Activated CD4-positive, alpha-beta T cell treated with anti-CD3 and anti-CD28 coated beads, Interleukin-2, amount 50 U/mL, for 16 hours (primary cell): ENCODE measurements around the gene PAX2.

ENCODE experiments used
- DNase-seq: peaks from one replicate; pipeline ENCODE4 v3.0.0-alpha.2; 2020

PAX2 gene

DNA sequence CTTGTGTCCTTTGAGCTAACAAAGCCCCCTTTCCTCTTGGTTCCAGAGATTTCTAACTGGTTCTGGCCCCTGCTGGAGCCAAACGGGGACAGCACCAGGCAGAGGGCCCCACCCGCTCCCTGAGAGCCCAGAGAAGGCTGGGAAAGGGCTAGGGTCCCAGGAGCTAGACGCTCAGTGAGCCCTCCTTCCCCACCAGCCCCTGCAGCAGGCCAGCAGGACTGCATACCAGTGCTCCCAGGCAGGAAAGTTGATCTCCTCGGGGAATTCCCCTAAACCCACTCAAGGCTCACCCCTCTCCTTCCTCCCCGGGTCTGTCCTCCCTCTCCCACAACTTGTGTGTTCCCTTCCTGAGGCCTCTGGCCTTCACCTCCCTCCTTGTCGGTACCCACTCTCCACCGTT lies 47.7 kb downstream of the PAX2 start:
- DNase-seq, result no peak

DNA sequence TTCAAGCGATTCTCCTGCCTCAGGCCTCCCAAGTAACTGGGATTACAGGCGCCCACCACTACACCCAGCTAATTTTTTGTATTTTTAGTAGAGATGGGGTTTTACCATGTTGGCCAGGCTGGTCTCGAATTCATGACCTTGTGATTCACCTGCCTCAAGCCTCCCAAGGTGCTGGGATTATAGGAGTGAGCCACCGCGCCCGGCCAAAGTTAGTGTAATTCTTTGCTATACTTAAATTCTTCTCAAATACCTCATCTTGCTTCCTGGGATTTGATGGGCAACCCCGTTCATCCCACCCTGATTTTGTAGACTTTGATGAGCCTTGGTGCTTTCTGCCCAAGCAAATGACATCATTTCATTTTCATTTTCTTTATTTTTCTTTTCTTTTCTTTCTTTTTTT lies 54.5 kb downstream of the PAX2 start:
- DNase-seq, result no peak

DNA sequence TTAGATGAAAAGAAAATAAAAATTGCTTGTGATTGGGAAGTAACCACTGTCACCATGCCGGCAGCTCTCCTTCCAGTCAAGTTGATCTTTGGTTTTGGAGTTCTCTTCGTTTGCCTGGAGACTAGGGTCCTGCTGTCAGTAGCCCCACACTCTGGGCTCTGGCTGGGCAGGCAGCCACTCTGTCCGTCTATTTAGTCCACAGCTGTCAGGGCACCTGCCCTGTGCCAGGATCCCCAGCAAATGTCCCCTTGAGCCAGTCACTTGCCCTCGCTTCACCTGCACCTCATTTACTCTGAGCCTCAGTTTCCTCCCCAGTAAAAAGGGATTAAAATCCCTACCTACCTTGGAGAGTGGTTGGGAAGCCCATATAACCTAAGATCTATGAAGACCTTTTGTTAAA lies 55.5 kb downstream of the PAX2 start:
- DNase-seq, result no peak

- no peak for DNase-seq
Observed at GRCh38 chr10:100802196-100802595, 56.8 kb downstream of the PAX2 start.

GRCh38 chr10:100802607-100803006 lies 57.2 kb downstream of the PAX2 start:
- no peak for DNase-seq

DNA sequence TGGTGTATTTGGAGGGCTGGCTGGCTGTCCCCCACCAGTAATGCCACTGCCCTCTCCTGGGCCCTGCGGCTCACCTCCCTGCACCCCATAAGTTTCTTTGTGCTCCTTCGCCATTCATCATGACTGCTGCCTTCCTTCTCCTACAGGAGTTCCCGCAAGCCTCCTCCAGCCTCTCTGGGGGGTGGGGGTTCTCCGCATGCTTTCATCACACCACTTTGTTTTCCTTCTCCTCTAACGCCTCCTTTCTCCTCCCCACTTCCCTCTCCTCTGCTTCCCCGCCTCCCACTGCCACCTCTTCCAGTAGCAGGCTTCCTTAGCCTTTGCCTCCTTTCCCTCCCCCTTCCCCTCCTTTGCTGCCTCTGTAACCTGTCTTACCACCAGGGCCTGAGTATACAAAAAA lies 58.1 kb downstream of the PAX2 start:
- no peak for DNase-seq

- DNase-seq, result no peak
Observed at GRCh38 chr10:100803908-100804307, 58.5 kb downstream of the PAX2 start.

GRCh38 chr10:100805543-100806355 lies 60.4 kb downstream of the PAX2 start:
- no peak for DNase-seq

DNA sequence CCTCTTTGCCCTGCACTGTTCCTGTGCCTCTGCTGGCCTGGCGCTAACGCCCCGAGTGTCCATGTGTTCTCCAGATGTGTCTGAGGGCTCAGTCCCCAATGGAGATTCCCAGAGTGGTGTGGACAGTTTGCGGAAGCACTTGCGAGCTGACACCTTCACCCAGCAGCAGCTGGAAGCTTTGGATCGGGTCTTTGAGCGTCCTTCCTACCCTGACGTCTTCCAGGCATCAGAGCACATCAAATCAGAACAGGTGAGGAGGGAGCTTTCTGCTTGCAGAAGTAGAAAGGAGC lies 60.9 kb downstream of the PAX2 start:
- no peak for DNase-seq

DNA sequence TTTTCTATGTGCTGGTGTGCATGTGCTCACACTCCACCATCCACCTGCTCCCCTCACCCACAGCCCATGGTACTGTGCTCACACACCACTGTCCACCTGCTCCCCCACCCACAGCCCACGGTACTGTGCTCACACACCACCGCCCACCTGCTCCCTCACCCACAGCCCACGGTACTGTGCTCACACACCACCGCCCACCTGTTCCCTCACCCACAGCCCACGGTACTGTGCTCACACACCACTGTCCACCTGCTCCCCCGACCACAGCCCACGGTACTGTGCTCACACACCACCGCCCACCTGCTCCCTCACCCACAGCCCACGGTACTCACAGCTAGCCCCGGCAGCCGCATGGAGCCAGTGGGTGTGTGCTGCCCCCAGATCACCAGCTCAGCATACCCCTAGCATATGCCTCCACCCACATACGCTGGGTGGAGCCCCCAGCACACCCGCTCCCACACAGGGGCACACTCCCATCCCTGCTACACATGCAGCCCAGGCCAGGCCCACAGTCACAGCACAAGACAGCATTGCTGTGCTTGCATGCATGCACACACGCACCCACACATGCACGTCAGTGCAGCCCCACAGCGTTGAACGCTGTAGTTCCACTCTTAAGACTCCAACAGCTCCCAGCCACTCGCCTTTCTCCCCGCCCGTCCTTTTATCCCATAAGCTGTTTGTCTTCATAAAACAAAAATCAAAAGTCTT lies 62.0 kb downstream of the PAX2 start:
- no peak for DNase-seq

GRCh38 chr10:100808876-100809275 lies 63.5 kb downstream of the PAX2 start:
- no peak for DNase-seq

DNA sequence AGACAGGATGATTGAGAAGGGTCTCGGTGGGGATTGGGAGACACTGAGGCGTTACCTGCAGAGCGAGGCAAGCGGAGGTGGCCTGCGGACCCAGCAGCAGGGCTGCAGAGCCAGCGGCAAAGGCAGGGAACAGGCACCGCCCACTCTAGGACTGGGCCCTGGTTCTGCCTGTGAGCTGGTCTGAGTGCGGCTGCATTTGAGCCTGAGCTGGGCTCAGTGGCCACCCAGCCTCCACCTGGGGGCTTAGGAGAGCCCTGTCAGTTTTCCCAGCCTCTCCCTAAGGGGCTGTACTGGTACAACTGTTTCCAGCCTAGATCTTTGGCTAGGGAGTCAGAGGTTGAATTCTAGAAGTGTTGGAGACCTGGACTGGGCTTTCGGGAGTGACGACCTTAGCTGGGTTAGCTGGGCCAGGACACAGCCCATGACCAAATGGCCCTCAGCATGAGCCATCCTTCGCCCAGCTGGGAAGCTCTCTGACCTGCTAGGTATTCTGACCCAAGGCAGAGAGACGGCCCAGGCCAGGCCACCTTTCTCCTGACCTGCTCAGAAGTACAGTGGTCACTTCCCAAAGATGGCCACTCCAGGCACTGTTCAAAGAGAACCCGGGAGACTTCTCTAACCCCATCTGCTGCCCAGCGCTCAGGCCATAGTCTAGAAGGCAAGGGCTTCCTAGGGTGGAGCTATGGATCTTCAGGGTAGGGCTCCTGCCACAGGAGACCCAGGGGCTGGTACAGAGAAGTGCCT lies 64.9 kb downstream of the PAX2 start:
- DNase-seq, result no peak

DNA sequence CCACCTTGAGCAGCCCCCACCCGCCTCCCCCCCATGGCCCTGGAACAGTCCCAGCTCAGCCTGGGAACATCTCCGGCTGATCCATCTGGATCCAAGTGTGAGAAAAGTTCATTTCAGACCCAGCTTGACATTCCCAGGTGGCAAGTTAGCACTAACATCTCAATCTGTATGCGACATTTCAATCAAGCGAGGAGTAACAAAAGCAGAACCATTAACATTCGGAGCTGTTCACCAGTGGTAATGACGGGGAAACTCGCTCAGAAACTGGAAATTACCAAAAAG lies 65.4 kb downstream of the PAX2 start:
- no peak for DNase-seq

GRCh38 chr10:100811261-100811660 lies 65.9 kb downstream of the PAX2 start:
- DNase-seq, result no peak

GRCh38 chr10:100811752-100812750 lies 66.7 kb downstream of the PAX2 start:
- no peak for DNase-seq

- no peak for DNase-seq
Observed at GRCh38 chr10:100812978-100813377, 67.6 kb downstream of the PAX2 start.

GRCh38 chr10:100814751-100815474 lies 69.5 kb downstream of the PAX2 start:
- no peak for DNase-seq

DNA sequence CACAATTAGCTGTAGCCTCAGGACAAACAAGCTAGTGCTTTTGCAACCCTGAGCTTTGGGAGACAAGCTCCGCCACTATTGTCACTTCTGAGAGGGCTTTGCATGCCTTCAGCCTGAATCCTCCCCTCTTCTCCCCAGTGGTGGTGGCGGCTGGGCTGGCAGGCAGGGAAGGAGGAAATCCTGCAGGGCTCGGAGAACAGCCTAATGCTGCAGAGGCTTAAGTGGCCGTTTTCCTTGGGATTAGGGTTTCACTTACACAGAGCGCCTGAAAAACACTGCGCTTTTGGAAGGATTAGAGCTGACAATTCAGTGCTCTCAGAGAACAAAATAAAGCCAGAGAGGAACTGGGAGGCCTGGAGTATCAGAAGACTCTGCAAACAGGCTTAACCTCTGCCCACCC lies 71.3 kb downstream of the PAX2 start:
- no peak for DNase-seq

DNA sequence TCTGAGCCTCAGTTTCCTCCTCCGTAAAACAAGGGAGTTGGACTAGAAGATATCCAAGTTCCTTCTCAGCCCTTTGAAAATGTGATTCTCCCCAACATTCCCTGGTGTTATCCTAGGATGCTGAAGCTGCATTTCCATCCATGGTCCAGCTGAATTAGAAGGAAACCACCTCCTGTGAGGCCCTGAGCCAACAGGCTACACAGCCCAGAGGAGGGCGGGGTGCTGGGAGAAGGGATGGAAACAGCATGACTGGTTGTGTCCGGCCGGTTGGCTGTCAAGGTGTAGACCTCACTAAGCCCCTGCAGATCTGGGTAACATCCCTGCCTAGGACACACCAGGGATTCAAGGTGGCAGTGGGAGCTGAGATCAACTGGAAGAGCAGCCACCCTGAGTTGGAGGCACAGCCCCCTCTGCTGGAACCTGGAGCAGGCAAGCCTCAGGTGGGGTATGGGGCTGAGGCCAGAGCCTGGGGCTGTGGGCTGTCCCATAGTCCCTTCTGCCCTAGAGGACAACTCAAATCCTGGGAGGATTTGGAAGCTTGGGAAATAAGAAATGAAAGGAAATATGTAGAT lies 72.0 kb downstream of the PAX2 start:
- DNase-seq, result no peak

GRCh38 chr10:100819424-100819823 lies 74.0 kb downstream of the PAX2 start:
- DNase-seq, result no peak

- no peak for DNase-seq
Observed at GRCh38 chr10:100823194-100823593, 77.8 kb downstream of the PAX2 start.

DNA sequence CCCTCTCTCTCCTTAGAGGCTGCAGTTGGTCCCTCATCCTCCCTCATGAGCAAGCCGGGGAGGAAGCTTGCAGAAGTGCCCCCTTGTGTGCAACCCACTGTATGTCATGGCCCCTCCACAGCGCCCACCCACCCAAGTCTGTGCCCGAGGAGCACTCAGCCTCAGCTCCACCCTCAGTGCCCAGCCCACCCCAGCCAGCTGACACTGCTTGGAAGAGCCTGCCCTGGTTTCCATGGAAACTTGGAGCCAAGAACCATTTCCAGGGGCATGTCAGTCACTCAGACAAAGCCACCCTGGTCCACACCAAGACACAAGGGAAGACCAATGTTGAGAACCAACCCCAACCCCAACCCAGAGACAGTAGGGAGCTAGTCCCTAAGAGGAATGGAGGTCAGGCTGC lies 79.5 kb downstream of the PAX2 start:
- no peak for DNase-seq
